CD4-positive, alpha-beta memory T cell (primary cell): ENCODE data around the gene HERC4. TPM values are rescaled to one million over a fixed set of nuclear protein-coding genes. Genes with fewer than 3 reads are reported as not detected.
"Not testable (repeated sequence)": the region's sequence is repeated elsewhere in the genome, so short reads cannot be mapped to it uniquely, and the experiment has no call there.

Source experiments
- CTCF ChIA-PET: fragments of 350-600 bp; sonication (Branson Sonifier 250); formaldehyde crosslinking; loops from one replicate; lab custom pipeline; 2021; ENCODE audit warnings: inconsistent platforms; ENCODE audit not compliant: partially characterized antibody; lab: Charles Lee
- POLR2A ChIA-PET: fragments of 350-600 bp; sonication (Branson Sonifier 250); formaldehyde crosslinking; loops from one replicate; lab custom pipeline; 2021; ENCODE audit not compliant: partially characterized antibody; lab: Charles Lee
- DNase-seq, 5 donors: peaks; one replicate each; pipeline versions ENCODE4 v3.0.0 to v3.0.0-alpha.2; 2020 to 2022; ENCODE audit warnings: mixed read lengths in 1 of 5
- H3K27ac ChIP-seq: one replicate; pipeline ENCODE4 v1.7.0; 2013; ENCODE audit warnings: low read depth, low read length
- H3K27me3 ChIP-seq: 2 replicates; pipeline ENCODE4 v1.7.0; 2013; ENCODE audit warnings: mild to moderate bottlenecking, low read length, moderate library complexity; ENCODE audit not compliant: insufficient read depth
- H3K36me3 ChIP-seq: 2 replicates; pipeline ENCODE4 v1.7.0; 2013; ENCODE audit warnings: mild to moderate bottlenecking, low read length, moderate library complexity; ENCODE audit not compliant: insufficient read depth
- H3K4me1 ChIP-seq: 2 replicates; pipeline ENCODE4 v1.7.0; 2013; ENCODE audit warnings: mild to moderate bottlenecking, low read length, moderate library complexity; ENCODE audit not compliant: insufficient read depth
- H3K4me3 ChIP-seq, 2 donors: one replicate each; pipeline ENCODE4 v1.7.0; 2013; ENCODE audit warnings: low read length in 2 of 2, mild to moderate bottlenecking in 1 of 2
- H3K9me3 ChIP-seq, 2 donors: one replicate each; pipeline ENCODE4 v1.7.0; 2013; ENCODE audit warnings: low read length in 2 of 2, control low read depth in 1 of 2; ENCODE audit not compliant: control insufficient read depth in 1 of 2
- H3K27ac Mint-ChIP-seq, 7 donors: one replicate each; pipeline ENCODE4 v1.8.0; 2020 to 2021; ENCODE audit warnings: mixed read lengths in 7 of 7, mild to moderate bottlenecking in 6 of 7, inconsistent platforms in 3 of 7, moderate library complexity in 3 of 7
- H3K27me3 Mint-ChIP-seq, 2 donors: one replicate each; pipeline ENCODE4 v1.8.0; 2020 to 2021; ENCODE audit warnings: mixed read lengths in 2 of 2
- H3K36me3 Mint-ChIP-seq, 2 donors: one replicate each; pipeline ENCODE4 v1.8.0; 2020 to 2021; ENCODE audit warnings: mixed read lengths in 2 of 2, inconsistent platforms in 1 of 2, mild to moderate bottlenecking in 1 of 2
- H3K4me1 Mint-ChIP-seq, 4 donors: one replicate each; pipeline ENCODE4 v1.8.0; 2020 to 2021; ENCODE audit warnings: mixed read lengths in 4 of 4, mild to moderate bottlenecking in 1 of 4
- H3K4me3 Mint-ChIP-seq, 8 donors: one replicate each; pipeline ENCODE4 v1.8.0; 2020 to 2021; ENCODE audit warnings: mixed read lengths in 8 of 8, mild to moderate bottlenecking in 7 of 8, moderate library complexity in 6 of 8, inconsistent platforms in 3 of 8
- H3K9me3 Mint-ChIP-seq, 8 donors: one replicate each; pipeline ENCODE4 v1.8.0; 2020 to 2021; ENCODE audit warnings: mixed read lengths in 8 of 8, mild to moderate bottlenecking in 5 of 8, inconsistent platforms in 3 of 8, moderate library complexity in 1 of 8
- intact Hi-C: fragments of 100-400 bp; cut with micrococcal nuclease; formaldehyde crosslinking; loops from one replicate; pipeline ENCODE4 v1.15.1; 2023
- polyA plus RNA-seq, 2 donors: library from polyadenylated mRNA; unstranded; fragments of 300-500 nt; fragmentation: Illumina TruSeq; gene quantifications; one replicate each; pipeline ENCODE4 v1.2.3, GENCODE V29; 2021
- total RNA-seq, 2 experiments: library from RNA; stranded (reverse); gene quantifications; one replicate each; pipeline ENCODE4 v1.2.3, GENCODE V29; 2021

The HERC4 gene
- total and polyA plus RNA-seq, 4 experiments from 2014 or later, result 15.7 to 117 (median 66.1) TPM

DNA sequence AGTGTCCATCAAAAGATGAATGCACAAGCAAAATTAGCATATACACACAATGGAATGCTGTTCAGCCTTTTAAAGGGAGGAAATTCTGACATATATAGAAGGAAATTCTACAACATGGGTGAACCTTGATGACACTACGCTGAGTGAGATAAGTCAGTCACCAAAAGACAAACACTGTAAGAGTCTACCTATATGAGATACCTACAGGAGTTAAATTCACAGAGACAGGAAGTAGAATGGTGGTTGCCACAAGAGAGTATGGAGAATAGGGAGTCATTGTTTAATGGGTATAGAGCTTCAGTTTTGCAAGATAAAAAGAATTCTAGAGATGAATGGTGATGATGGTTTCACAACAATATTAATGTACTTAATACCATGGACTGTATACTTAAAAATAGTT lies 51.8 kb downstream of the HERC4 start:
- Histone ChIP-seq H3K4me1 (no peaks in the 10 kb centered on the region), H3K36me3 (peaks cover 16% of the 10 kb centered on the region), H3K9me3 (peaks cover 0 to 7% of the 10 kb centered on the region in 2 donors), H3K27me3 (no peaks in the 10 kb centered on the region), H3K4me3 (no peak overlapping the region), H3K27ac (no peak overlapping the region)
- intact Hi-C loops, result no loop called here
- H3K27ac Mint-ChIP-seq, result peak overlapping the region in 1 of 7 donors; percentile 1
- H3K36me3 Mint-ChIP-seq, result peaks cover 57 to 61% of the 10 kb centered on the region in 2 donors
- no peaks in the 10 kb centered on the region for H3K27me3 Mint-ChIP-seq
- peaks cover 4 to 13% (median 9%) of the 10 kb centered on the region in 4 donors for H3K4me1 Mint-ChIP-seq
- no peak for DNase-seq
- no peak overlapping the region for H3K4me3 Mint-ChIP-seq
- H3K9me3 Mint-ChIP-seq, result peaks cover 0 to 17% (median 8%) of the 10 kb centered on the region in 8 donors
- POLR2A ChIA-PET, result no interaction called here
- CTCF ChIA-PET, result no interaction called here

GRCh38 chr10:68022324-68022723 lies 52.8 kb downstream of the HERC4 start:
- CTCF ChIA-PET, H3K27me3 ChIP-seq: not testable (repeated sequence)
- peaks cover 4 to 13% (median 10%) of the 10 kb centered on the region in 4 donors for H3K4me1 Mint-ChIP-seq

DNA sequence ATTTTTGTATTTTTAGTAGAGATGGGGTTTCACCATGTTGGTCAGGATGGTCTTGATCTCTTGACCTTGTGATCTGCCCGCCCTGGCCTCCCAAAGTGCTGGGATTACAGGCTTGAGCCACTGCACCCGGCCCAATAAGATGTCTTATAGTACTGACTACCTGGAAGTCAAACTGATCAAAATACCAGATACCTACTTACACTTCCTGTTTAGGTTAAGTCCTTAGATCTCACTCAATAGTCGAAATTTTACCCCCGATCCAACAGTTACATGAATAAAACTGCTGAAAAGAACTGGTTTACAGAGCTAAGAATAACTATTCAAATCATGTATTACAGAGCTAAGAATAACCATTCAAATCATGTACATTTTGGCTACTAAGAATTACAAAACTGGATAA lies 58.6 kb downstream of the HERC4 start:
- CTCF ChIA-PET, H3K4me1 ChIP-seq, H3K27ac ChIP-seq, H3K27me3 Mint-ChIP-seq, H3K4me3 ChIP-seq, intact Hi-C loops, H3K27me3 ChIP-seq, H3K9me3 ChIP-seq: not testable (repeated sequence)
- peak in 2 of 5 donors; percentile 3 to 5 for DNase-seq
- H3K9me3 Mint-ChIP-seq, result peaks cover 0 to 11% (median 7%) of the 10 kb centered on the region in 8 donors
- peaks cover 11 to 20% (median 18%) of the 10 kb centered on the region in 4 donors for H3K4me1 Mint-ChIP-seq
- peak overlapping the region in 6 of 7 donors; percentile 36 to 82 (median 64) for H3K27ac Mint-ChIP-seq
- POLR2A ChIA-PET, result interaction anchor here (0.5 kb wide), 1 partner anchor 23 kb away, joined by 3 read pairs; no protein-coding TSS in a partner anchor
- H3K4me3 Mint-ChIP-seq, result peak overlapping the region in 7 of 8 donors; percentile 8 to 64 (median 29)
- H3K36me3 Mint-ChIP-seq, result peaks cover 51 to 59% of the 10 kb centered on the region in 2 donors
- H3K36me3 ChIP-seq, result peaks cover 11% of the 10 kb centered on the region

More at GRCh38 chr10:68022324-68022723, 52.8 kb downstream of the HERC4 start:
- H3K4me3 Mint-ChIP-seq, H3K4me3 ChIP-seq, H3K27ac ChIP-seq, H3K4me1 ChIP-seq, POLR2A ChIA-PET, intact Hi-C loops, H3K27ac Mint-ChIP-seq, H3K9me3 ChIP-seq, H3K27me3 Mint-ChIP-seq, DNase-seq: not testable (repeated sequence)
- peaks cover 16% of the 10 kb centered on the region for H3K36me3 ChIP-seq
- H3K9me3 Mint-ChIP-seq, result peaks cover 0 to 17% (median 8%) of the 10 kb centered on the region in 8 donors
- peaks cover 52 to 58% of the 10 kb centered on the region in 2 donors for H3K36me3 Mint-ChIP-seq

DNA sequence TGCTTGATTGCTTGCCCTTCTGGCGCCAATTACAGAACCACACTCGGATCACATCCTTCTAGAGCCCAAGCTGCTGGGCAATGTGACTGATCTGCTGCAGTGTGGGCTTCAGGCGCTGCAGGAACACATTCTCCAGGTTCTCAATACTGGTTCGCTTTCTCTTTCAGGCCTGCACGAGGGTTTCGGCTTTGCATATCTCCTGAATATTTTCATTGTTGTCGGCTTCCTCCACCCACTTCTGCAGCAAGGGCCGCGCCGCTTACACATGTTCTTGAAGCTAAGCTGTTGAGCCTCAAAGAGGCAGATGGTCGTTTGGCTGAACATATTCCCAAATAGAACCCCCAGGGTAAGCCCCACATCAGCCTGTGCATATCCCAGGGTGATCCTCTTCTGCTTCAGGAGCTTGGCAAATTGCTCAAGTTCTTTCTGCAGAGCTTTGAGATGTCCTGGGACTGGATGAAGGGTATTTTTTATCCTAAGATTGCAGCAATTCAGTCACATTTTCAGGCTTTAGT lies 64.6 kb downstream of the HERC4 start:
- H3K27ac ChIP-seq, result no peak overlapping the region
- H3K4me1 Mint-ChIP-seq, result peaks cover 0 to 8% (median 4%) of the 10 kb centered on the region in 4 donors
- intact Hi-C loops, result no loop called here
- H3K27me3 ChIP-seq, result no peaks in the 10 kb centered on the region
- no peak overlapping the region for H3K4me3 ChIP-seq
- POLR2A ChIA-PET, result no interaction called here
- H3K4me3 Mint-ChIP-seq, result no peak overlapping the region
- CTCF ChIA-PET, result no interaction called here
- DNase-seq, result no peak
- H3K9me3 Mint-ChIP-seq, result peaks cover 0 to 5% (median 0%) of the 10 kb centered on the region in 8 donors
- peaks cover 5% of the 10 kb centered on the region for H3K36me3 ChIP-seq
- no peak overlapping the region for H3K27ac Mint-ChIP-seq
- H3K27me3 Mint-ChIP-seq, result no peaks in the 10 kb centered on the region
- no peaks in the 10 kb centered on the region for H3K4me1 ChIP-seq
- no peaks in the 10 kb centered on the region for H3K9me3 ChIP-seq
- H3K36me3 Mint-ChIP-seq, result peaks cover 60 to 67% of the 10 kb centered on the region in 2 donors

- H3K9me3 Mint-ChIP-seq, result peaks cover 0 to 5% (median 0%) of the 10 kb centered on the region in 8 donors
Measured at GRCh38 chr10:68007356-68007755, 67.7 kb downstream of the HERC4 start.

DNA sequence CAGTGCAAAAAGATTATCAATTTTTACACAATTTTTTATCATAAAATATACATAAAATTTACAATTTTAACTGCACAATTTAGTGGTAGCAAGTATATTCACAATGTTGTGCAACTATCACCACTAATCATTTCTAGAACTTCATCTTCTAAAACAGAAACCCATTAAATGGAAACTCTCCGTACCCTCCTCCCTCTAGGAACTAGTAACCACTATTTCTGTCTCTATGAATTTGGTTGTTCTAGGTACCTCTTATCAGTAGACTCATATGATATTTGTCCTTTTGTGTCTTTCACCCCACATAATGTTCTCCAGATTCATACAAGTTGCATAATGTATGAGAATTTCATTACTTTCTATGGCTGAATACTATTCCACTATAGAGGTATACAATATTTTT lies 73.5 kb downstream of the HERC4 start:
- no peak overlapping the region for H3K4me3 Mint-ChIP-seq
- H3K27ac ChIP-seq, result no peak overlapping the region
- H3K4me3 ChIP-seq, result no peak overlapping the region
- no peak for DNase-seq
- ChIA-PET POLR2A (no interaction called here), CTCF (no interaction called here)
- H3K9me3 ChIP-seq, result no peaks in the 10 kb centered on the region
- H3K4me1 ChIP-seq, result no peaks in the 10 kb centered on the region
- no peaks in the 10 kb centered on the region for H3K36me3 ChIP-seq
- no peaks in the 10 kb centered on the region for H3K27me3 ChIP-seq
- intact Hi-C loops, result no loop called here
- H3K27ac Mint-ChIP-seq, result peak overlapping the region in 1 of 7 donors; percentile 29
- H3K36me3 Mint-ChIP-seq, result peaks cover 28 to 54% of the 10 kb centered on the region in 2 donors
- peaks cover 0 to 3% (median 0%) of the 10 kb centered on the region in 8 donors for H3K9me3 Mint-ChIP-seq
- peaks cover 0 to 6% (median 0%) of the 10 kb centered on the region in 4 donors for H3K4me1 Mint-ChIP-seq
- H3K27me3 Mint-ChIP-seq, result no peaks in the 10 kb centered on the region

More at GRCh38 chr10:68007356-68007755, 67.7 kb downstream of the HERC4 start:
- CTCF ChIA-PET, result no interaction called here
- H3K9me3 ChIP-seq, result no peaks in the 10 kb centered on the region
- Mint-ChIP-seq H3K27ac (peak overlapping the region in 1 of 7 donors; percentile 50), H3K27me3 (no peaks in the 10 kb centered on the region), H3K36me3 (peaks cover 64 to 70% of the 10 kb centered on the region in 2 donors), H3K4me1 (peaks cover 0 to 8% (median 3%) of the 10 kb centered on the region in 4 donors), H3K4me3 (no peak overlapping the region)
- H3K36me3 ChIP-seq, result no peaks in the 10 kb centered on the region
- POLR2A ChIA-PET, result no interaction called here
- no peak overlapping the region for H3K4me3 ChIP-seq
- intact Hi-C loops, result no loop called here
- H3K27me3 ChIP-seq, result no peaks in the 10 kb centered on the region
- H3K4me1 ChIP-seq, result no peaks in the 10 kb centered on the region
- H3K27ac ChIP-seq, result no peak overlapping the region
- DNase-seq, result no peak

GRCh38 chr10:68001000-68001399 lies 74.1 kb downstream of the HERC4 start:
- H3K27me3 Mint-ChIP-seq, result no peaks in the 10 kb centered on the region
- ChIA-PET CTCF (no interaction called here), POLR2A (no interaction called here)
- H3K4me3 Mint-ChIP-seq, result no peak overlapping the region
- intact Hi-C loops, result no loop called here
- Histone ChIP-seq H3K4me1 (no peaks in the 10 kb centered on the region), H3K27ac (no peak overlapping the region), H3K36me3 (peaks cover 5% of the 10 kb centered on the region), H3K9me3 (no peaks in the 10 kb centered on the region), H3K4me3 (no peak overlapping the region), H3K27me3 (no peaks in the 10 kb centered on the region)
- H3K27ac Mint-ChIP-seq, result peak overlapping the region in 1 of 7 donors; percentile 42
- no peak for DNase-seq
- H3K4me1 Mint-ChIP-seq, result peaks cover 0 to 5% (median 0%) of the 10 kb centered on the region in 4 donors
- H3K9me3 Mint-ChIP-seq, result peaks cover 0 to 3% (median 0%) of the 10 kb centered on the region in 8 donors
- H3K36me3 Mint-ChIP-seq, result peaks cover 28 to 55% of the 10 kb centered on the region in 2 donors
